ENCODE data around the gene OSBPL10. TPM values are rescaled to one million over a fixed set of nuclear protein-coding genes. Genes with fewer than 3 reads are reported as not detected.
A peak's percentile ranks its signal among the peaks of the same experiment; 100 is the strongest.
"Not testable (repeated sequence)": the region's sequence is repeated elsewhere in the genome, so short reads cannot be mapped to it uniquely, and the experiment has no call there.

The OSBPL10 gene
- total and polyA plus RNA-seq, 8 donors, result 1.8 to 37.7 (median 5.9) TPM

GRCh38 chr3:31695280-31696008, 285.6 kb downstream of the OSBPL10 start:
- H3K27ac ChIP-seq, result no peak overlapping the region
- DNase-seq, result peak; percentile 36 to 42
- intact Hi-C loops (cut with DNase I; ENCODE audit: low total_unique reads), result no loop called here

GRCh38 chr3:31693346-31693745, 287.7 kb downstream of the OSBPL10 start:
- intact Hi-C loops (cut with DNase I; ENCODE audit: low total_unique reads), result no loop called here
- no peak for DNase-seq
- Histone ChIP-seq H3K4me1 (no peaks in the 10 kb centered on the region), H3K27ac (no peak overlapping the region), H3K36me3 (peaks cover 0 to 8% (median 3%) of the 10 kb centered on the region in 4 donors), H3K4me3 (no peak overlapping the region), H3K9me3 (no peaks in the 10 kb centered on the region), H3K27me3 (no peaks in the 10 kb centered on the region)
- TF ChIP-seq EP300 (IDR thresholded peaks at IDR 0.05) (no peak), POLR2A (IDR thresholded peaks at IDR 0.05) (no peak), POLR2AphosphoS5 (IDR thresholded peaks at IDR 0.05) (no peak), CTCF (IDR thresholded peaks at IDR 0.05) (no peak)
- 53 to 73% (median 66%) methylated on average over 5 of the region's 5 CpGs for WGBS, 5 donors

More at GRCh38 chr3:31695280-31696008, 285.6 kb downstream of the OSBPL10 start:
- 29 to 73% (median 49%) methylated on average over 2 of the region's 2 CpGs for WGBS, 5 donors
- no peaks in the 10 kb centered on the region for H3K9me3 ChIP-seq
- H3K4me3 ChIP-seq, result no peak overlapping the region
- peaks cover 0 to 8% (median 3%) of the 10 kb centered on the region in 4 donors for H3K36me3 ChIP-seq
- TF ChIP-seq POLR2AphosphoS5 (IDR thresholded peaks at IDR 0.05) (no peak), CTCF (IDR thresholded peaks at IDR 0.05) (no peak), POLR2A (IDR thresholded peaks at IDR 0.05) (no peak), EP300 (IDR thresholded peaks at IDR 0.05) (no peak)
- H3K4me1 ChIP-seq, result no peaks in the 10 kb centered on the region
- H3K27me3 ChIP-seq, result no peaks in the 10 kb centered on the region

- H3K4me1 ChIP-seq, result no peaks in the 10 kb centered on the region
- TF ChIP-seq CTCF (IDR thresholded peaks at IDR 0.05) (no peak), POLR2A (IDR thresholded peaks at IDR 0.05) (no peak), POLR2AphosphoS5 (IDR thresholded peaks at IDR 0.05) (no peak), EP300 (IDR thresholded peaks at IDR 0.05) (no peak)
- no peak overlapping the region for H3K4me3 ChIP-seq
- H3K36me3 ChIP-seq, result peaks cover 0 to 8% (median 3%) of the 10 kb centered on the region in 4 donors
- intact Hi-C loops (cut with DNase I; ENCODE audit: low total_unique reads), result no loop called here
- H3K27ac ChIP-seq, result no peak overlapping the region
- no peaks in the 10 kb centered on the region for H3K9me3 ChIP-seq
- WGBS, 5 donors, result 68 to 81% (median 77%) methylated on average over 5 of the region's 5 CpGs
- no peaks in the 10 kb centered on the region for H3K27me3 ChIP-seq
- no peak for DNase-seq
These were observed 288.3 kb downstream of the OSBPL10 start for GRCh38 chr3:31692751-31693150.

- WGBS, 5 donors, result 82 to 92% (median 86%) methylated on average over 3 of the region's 3 CpGs
- DNase-seq, result no peak
- TF ChIP-seq POLR2A (IDR thresholded peaks at IDR 0.05), result no peak
- TF ChIP-seq CTCF (IDR thresholded peaks at IDR 0.05), result no peak
- no peak for TF ChIP-seq POLR2AphosphoS5 (IDR thresholded peaks at IDR 0.05)
- no peak for TF ChIP-seq EP300 (IDR thresholded peaks at IDR 0.05)
These were observed 290.3 kb downstream of the OSBPL10 start for GRCh38 chr3:31690771-31691170.

GRCh38 chr3:31689523-31689922, 291.5 kb downstream of the OSBPL10 start:
- H3K27me3 ChIP-seq; intact Hi-C loops (cut with DNase I; ENCODE audit: low total_unique reads); H3K9me3 ChIP-seq; H3K27ac ChIP-seq; H3K4me1 ChIP-seq; DNase-seq; H3K36me3 ChIP-seq; H3K4me3 ChIP-seq: not testable (repeated sequence)
- 92 to 98% (median 93%) methylated on average over 4 of the region's 4 CpGs for WGBS, 5 donors

More at GRCh38 chr3:31690771-31691170, 290.3 kb downstream of the OSBPL10 start:
- Histone ChIP-seq H3K27me3 (no peaks in the 10 kb centered on the region), H3K36me3 (peaks cover 0 to 8% (median 3%) of the 10 kb centered on the region in 4 donors), H3K4me3 (no peak overlapping the region), H3K4me1 (no peaks in the 10 kb centered on the region), H3K9me3 (no peaks in the 10 kb centered on the region), H3K27ac (no peak overlapping the region)
- intact Hi-C loops (cut with DNase I; ENCODE audit: low total_unique reads), result no loop called here

All from stomach (tissue), 9 donors.